ENCODE data around the gene ZNF768. TPM values are rescaled to one million over a fixed set of nuclear protein-coding genes. Genes with fewer than 3 reads are reported as not detected.

The ZNF768 gene
- total RNA-seq, 1 experiment from 2014 or later: 68.3 TPM

Small RNAs within 50 kb of the gene (microRNA-seq; reads per million reads assigned to microRNA genes)
- gene MIR4518 (ENCODE audit: unreplicated experiment): not detected

Other genes with a start within 250 kb of the ZNF768 start
- gene CD2BP2, start 171.3 kb downstream of the ZNF768 start, total RNA-seq (2021; ENCODE audit: unreplicated experiment): 90.7 TPM
- 52.6 TPM for gene TBC1D10B, start 156.1 kb downstream of the ZNF768 start, total RNA-seq (2021; ENCODE audit: unreplicated experiment)
- gene MYL11, start 151.8 kb downstream of the ZNF768 start, total RNA-seq (2021; ENCODE audit: unreplicated experiment): not detected
- 1.7 TPM for gene SEPTIN1, start 144.0 kb downstream of the ZNF768 start, total RNA-seq (2021; ENCODE audit: unreplicated experiment)
- gene ZNF48, start 131.1 kb downstream of the ZNF768 start, total RNA-seq (2021; ENCODE audit: unreplicated experiment): 16.6 TPM
- 14.4 TPM for gene ZNF771, start 119.0 kb downstream of the ZNF768 start, total RNA-seq (2021; ENCODE audit: unreplicated experiment)
- 120 TPM for gene DCTPP1, start 96.5 kb downstream of the ZNF768 start, total RNA-seq (2021; ENCODE audit: unreplicated experiment)
- gene SEPHS2, start 80.7 kb downstream of the ZNF768 start, total RNA-seq (2021; ENCODE audit: unreplicated experiment): 68.5 TPM
- 0.54 TPM for gene ITGAL, start 53.8 kb downstream of the ZNF768 start, total RNA-seq (2021; ENCODE audit: unreplicated experiment)
- gene ZNF747, start 8.3 kb upstream of the ZNF768 start, total RNA-seq (2021; ENCODE audit: unreplicated experiment): 10.9 TPM
- gene ZNF764, start 31.8 kb upstream of the ZNF768 start, total RNA-seq (2021; ENCODE audit: unreplicated experiment): 16.7 TPM
- 7.7 TPM for gene ZNF688, start 45.1 kb upstream of the ZNF768 start, total RNA-seq (2021; ENCODE audit: unreplicated experiment)
- gene ZNF785, start 59.1 kb upstream of the ZNF768 start, total RNA-seq (2021; ENCODE audit: unreplicated experiment): 6.2 TPM
- gene ZNF689, start 83.8 kb upstream of the ZNF768 start, total RNA-seq (2021; ENCODE audit: unreplicated experiment): 16.5 TPM
- 77.6 TPM for gene PRR14, start 124.4 kb upstream of the ZNF768 start, total RNA-seq (2021; ENCODE audit: unreplicated experiment)
- gene FBRS, start 131.9 kb upstream of the ZNF768 start, total RNA-seq (2021; ENCODE audit: unreplicated experiment): 103 TPM
- 73.6 TPM for gene SRCAP, start 172.6 kb upstream of the ZNF768 start, total RNA-seq (2021; ENCODE audit: unreplicated experiment)
- gene PHKG2, start 221.9 kb upstream of the ZNF768 start, total RNA-seq (2021; ENCODE audit: unreplicated experiment): 43.1 TPM
- 21.0 TPM for gene CFAP119, start 235.5 kb upstream of the ZNF768 start, total RNA-seq (2021; ENCODE audit: unreplicated experiment)
- gene RNF40, start 235.8 kb upstream of the ZNF768 start, total RNA-seq (2021; ENCODE audit: unreplicated experiment): 114 TPM